Measurements from ENCODE around the gene TGFBR2. TPM values are rescaled to one million over a fixed set of nuclear protein-coding genes. Genes with fewer than 3 reads are reported as not detected.
A peak's percentile ranks its signal among the peaks of the same experiment; 100 is the strongest.

TGFBR2 gene
- total RNA-seq, 1 donor from 2014 or later, result 68.7 TPM

DNA sequence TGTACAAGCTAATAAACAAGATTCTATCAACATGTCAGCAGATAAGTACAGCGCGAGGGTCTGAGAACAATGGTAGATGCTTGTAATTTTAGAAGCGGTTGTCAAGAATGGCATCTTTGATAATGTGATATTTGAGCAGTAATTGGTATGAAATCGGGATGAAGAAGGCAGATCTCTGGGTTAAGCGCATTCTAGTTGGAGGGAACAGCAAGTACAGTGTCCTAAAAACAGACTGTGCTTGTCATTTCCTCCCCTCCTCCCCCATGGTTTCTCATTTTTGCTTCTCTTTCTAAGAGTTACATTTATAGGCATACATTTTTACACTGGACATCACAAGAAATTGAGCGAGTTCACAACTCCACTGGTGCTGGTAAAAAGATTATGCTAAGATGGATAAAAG, 23.3 kb downstream of the TGFBR2 start:
- Mint-ChIP-seq H3K4me1 (ENCODE audit: unreplicated experiment) (peaks cover 65% of the 10 kb centered on the region), H3K27ac (ENCODE audit: unreplicated experiment) (no peak overlapping the region), H3K27me3 (ENCODE audit: unreplicated experiment) (peaks cover 6% of the 10 kb centered on the region), H3K9me3 (ENCODE audit: unreplicated experiment) (no peaks in the 10 kb centered on the region), H3K36me3 (ENCODE audit: low read depth, unreplicated experiment) (peaks cover 41% of the 10 kb centered on the region), H3K4me3 (ENCODE audit: unreplicated experiment) (no peak overlapping the region)
- TF ChIP-seq, protein P1, sequence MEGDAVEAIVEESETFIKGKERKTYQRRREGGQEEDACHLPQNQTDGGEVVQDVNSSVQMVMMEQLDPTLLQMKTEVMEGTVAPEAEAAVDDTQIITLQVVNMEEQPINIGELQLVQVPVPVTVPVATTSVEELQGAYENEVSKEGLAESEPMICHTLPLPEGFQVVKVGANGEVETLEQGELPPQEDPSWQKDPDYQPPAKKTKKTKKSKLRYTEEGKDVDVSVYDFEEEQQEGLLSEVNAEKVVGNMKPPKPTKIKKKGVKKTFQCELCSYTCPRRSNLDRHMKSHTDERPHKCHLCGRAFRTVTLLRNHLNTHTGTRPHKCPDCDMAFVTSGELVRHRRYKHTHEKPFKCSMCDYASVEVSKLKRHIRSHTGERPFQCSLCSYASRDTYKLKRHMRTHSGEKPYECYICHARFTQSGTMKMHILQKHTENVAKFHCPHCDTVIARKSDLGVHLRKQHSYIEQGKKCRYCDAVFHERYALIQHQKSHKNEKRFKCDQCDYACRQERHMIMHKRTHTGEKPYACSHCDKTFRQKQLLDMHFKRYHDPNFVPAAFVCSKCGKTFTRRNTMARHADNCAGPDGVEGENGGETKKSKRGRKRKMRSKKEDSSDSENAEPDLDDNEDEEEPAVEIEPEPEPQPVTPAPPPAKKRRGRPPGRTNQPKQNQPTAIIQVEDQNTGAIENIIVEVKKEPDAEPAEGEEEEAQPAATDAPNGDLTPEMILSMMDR (IDR thresholded peaks at IDR 0.05; ENCODE audit: unreplicated experiment), result no peak
- DNase-seq (ENCODE audit: low spot score), result no peak

DNA sequence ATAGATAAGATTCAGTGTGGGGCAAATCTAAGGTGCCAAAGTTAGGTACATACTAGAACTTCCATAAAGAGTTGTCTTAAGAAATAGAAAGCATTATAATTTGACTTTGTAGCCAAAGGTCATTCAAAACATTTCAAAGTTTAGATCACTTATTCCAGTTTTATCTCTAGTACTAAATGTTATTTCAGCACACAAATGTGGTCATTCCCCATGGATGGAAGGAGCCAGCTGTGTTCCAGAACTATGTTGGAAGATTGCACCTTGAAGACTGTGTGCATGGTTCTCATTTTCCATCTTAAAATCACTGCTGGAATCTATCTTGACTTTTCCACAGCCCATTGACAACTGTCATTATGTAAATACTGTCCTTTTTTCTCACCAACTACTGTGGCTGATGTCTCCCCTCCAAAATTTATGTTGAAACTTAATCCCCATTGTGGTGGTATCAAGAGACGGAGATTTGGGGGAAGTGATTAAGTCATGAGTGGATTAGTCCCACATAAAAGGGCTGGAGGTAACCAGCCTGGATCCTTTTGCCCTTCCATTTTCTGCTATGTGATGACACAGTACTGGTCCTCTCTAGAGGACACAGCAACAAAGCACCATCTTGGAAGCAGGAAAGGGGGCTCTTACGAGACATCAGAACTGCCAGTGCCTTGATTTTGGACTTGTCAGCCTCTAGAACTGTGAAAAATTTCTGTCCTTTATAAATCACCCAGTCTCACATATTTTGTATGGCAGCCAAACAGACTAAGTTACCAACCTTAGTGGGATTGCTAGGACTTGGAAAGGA, 24.0 kb downstream of the TGFBR2 start:
- Mint-ChIP-seq H3K4me1 (ENCODE audit: unreplicated experiment) (peaks cover 71% of the 10 kb centered on the region), H3K9me3 (ENCODE audit: unreplicated experiment) (no peaks in the 10 kb centered on the region), H3K27me3 (ENCODE audit: unreplicated experiment) (peaks cover 8% of the 10 kb centered on the region), H3K36me3 (ENCODE audit: low read depth, unreplicated experiment) (peaks cover 46% of the 10 kb centered on the region), H3K27ac (ENCODE audit: unreplicated experiment) (no peak overlapping the region), H3K4me3 (ENCODE audit: unreplicated experiment) (no peak overlapping the region)
- no peak for DNase-seq (ENCODE audit: low spot score)
- TF ChIP-seq, protein P1 (IDR thresholded peaks at IDR 0.05; ENCODE audit: unreplicated experiment), result no peak

DNA sequence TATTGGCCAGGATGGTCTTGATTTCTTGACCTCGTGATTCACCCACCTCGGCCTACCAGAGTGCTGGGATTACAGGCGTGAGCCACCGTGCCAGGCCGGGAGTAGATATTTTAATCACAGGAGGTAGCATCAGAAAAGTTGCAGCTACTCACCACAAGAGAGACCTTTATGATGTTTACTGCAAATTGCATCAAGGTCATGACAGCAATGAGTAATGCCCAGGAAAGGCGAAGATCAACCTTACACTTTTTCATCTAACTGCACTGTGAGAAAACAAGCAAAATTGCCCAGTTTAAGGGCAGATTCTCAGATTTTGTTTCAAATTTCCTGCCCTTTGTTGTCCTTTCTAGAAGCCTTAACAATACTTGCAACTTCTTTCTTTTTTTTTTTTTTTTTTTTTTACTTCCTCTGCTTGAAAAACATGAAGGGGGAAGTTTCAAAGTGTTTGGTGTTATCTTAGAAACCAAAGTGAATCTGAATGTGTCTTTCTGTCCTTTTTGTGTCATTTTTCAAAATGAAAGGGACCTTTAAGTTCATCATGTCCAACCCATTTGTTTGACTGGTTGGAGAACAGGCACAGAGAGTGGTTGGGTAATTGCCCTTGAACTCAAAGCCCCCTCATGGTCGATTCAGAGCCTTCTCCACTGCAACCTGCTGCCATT, 25.0 kb downstream of the TGFBR2 start:
- Mint-ChIP-seq H3K36me3 (ENCODE audit: low read depth, unreplicated experiment) (peaks cover 46% of the 10 kb centered on the region), H3K9me3 (ENCODE audit: unreplicated experiment) (no peaks in the 10 kb centered on the region)

DNA sequence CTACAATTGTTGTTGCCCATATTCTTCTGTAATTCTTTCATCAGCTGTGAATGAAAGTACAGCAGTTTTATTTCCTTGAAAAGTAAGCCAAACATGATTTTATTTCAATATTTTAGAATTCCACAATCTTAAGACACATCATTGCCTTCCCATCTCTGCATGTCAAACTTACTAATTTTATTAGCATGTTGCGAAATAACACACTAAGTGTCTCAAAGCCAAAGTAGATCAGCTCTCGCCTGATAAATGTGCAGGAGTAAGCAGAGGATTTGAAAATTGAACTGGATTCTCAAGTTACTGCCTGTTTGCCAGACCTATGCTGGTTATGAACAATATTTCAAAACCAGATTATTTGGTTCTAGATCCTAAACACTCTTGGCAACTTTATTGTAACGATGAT, 25.7 kb downstream of the TGFBR2 start:
- Mint-ChIP-seq H3K36me3 (ENCODE audit: low read depth, unreplicated experiment) (peaks cover 48% of the 10 kb centered on the region), H3K4me3 (ENCODE audit: unreplicated experiment) (no peak overlapping the region), H3K27ac (ENCODE audit: unreplicated experiment) (no peak overlapping the region), H3K27me3 (ENCODE audit: unreplicated experiment) (peaks cover 11% of the 10 kb centered on the region), H3K4me1 (ENCODE audit: unreplicated experiment) (peaks cover 62% of the 10 kb centered on the region), H3K9me3 (ENCODE audit: unreplicated experiment) (no peaks in the 10 kb centered on the region)
- DNase-seq (ENCODE audit: low spot score), result no peak
- TF ChIP-seq, protein P1 (IDR thresholded peaks at IDR 0.05; ENCODE audit: unreplicated experiment), result no peak

More for the DNA sequence above, 25.0 kb downstream of the TGFBR2 start:
- Mint-ChIP-seq H3K4me1 (ENCODE audit: unreplicated experiment) (peaks cover 68% of the 10 kb centered on the region), H3K27me3 (ENCODE audit: unreplicated experiment) (peaks cover 8% of the 10 kb centered on the region), H3K4me3 (ENCODE audit: unreplicated experiment) (no peak overlapping the region), H3K27ac (ENCODE audit: unreplicated experiment) (peak overlapping the region; percentile 54)
- TF ChIP-seq, protein P1 (IDR thresholded peaks at IDR 0.05; ENCODE audit: unreplicated experiment), result no peak
- no peak for DNase-seq (ENCODE audit: low spot score)

DNA sequence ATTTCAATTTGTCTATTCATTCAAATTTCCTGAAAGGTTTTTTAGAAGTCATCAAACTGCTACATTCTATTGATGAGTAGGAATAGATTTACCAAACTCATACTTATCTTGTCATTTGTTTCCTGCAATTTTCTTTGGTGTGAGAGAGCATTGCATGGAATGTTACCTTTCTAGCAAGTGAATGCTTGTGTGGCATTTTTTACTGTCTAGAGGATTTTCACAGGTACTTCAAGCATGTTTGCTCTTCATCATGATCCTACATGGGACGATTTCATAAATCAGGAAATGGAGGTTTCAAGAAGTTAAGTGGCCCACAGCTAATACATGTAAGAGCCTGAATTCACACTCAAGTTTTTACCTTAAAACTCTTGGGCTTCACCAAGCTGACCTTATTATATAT, 26.1 kb downstream of the TGFBR2 start:
- no peaks in the 10 kb centered on the region for H3K9me3 Mint-ChIP-seq (ENCODE audit: unreplicated experiment)
- DNase-seq (ENCODE audit: low spot score), result no peak
- no peak overlapping the region for H3K27ac Mint-ChIP-seq (ENCODE audit: unreplicated experiment)
- TF ChIP-seq, protein P1 (IDR thresholded peaks at IDR 0.05; ENCODE audit: unreplicated experiment), result no peak
- H3K36me3 Mint-ChIP-seq (ENCODE audit: low read depth, unreplicated experiment), result peaks cover 51% of the 10 kb centered on the region
- peaks cover 11% of the 10 kb centered on the region for H3K27me3 Mint-ChIP-seq (ENCODE audit: unreplicated experiment)
- peaks cover 62% of the 10 kb centered on the region for H3K4me1 Mint-ChIP-seq (ENCODE audit: unreplicated experiment)
- no peak overlapping the region for H3K4me3 Mint-ChIP-seq (ENCODE audit: unreplicated experiment)
